Stomach (tissue), 9 donors: ENCODE measurements around the gene TGDS. TPM values are rescaled to one million over a fixed set of nuclear protein-coding genes. Genes with fewer than 3 reads are reported as not detected.

Experiments
- DNase-seq, 2 donors: peaks; one replicate each; pipeline versions ENCODE4 v3.0.0 to v3.0.0-alpha.2; 2013 to 2019
- H3K27ac ChIP-seq, 5 donors: fragments of 200-600 bp in 4 of 5; sonication (generic) in 4 of 5; one replicate each; pipeline ENCODE4 v1.5.1; 2013 to 2019; ENCODE audit warnings: mild to moderate bottlenecking in 1 of 5, moderate library complexity in 1 of 5
- H3K27me3 ChIP-seq, 3 donors: fragments of 200-600 bp; sonication (generic); one replicate each; pipeline ENCODE4 v1.5.1; 2017 to 2019; ENCODE audit warnings: mixed run types in 1 of 3
- H3K36me3 ChIP-seq, 4 donors: fragments of 200-600 bp; sonication (generic); 1 replicate in 3 of 4; 2 replicates in 1 of 4; pipeline ENCODE4 v1.5.1; 2016 to 2019
- H3K4me1 ChIP-seq, 4 donors: fragments of 200-600 bp; sonication (generic); one replicate each; pipeline ENCODE4 v1.5.1; 2016 to 2019
- H3K4me3 ChIP-seq, 4 donors: fragments of 200-600 bp; sonication (generic) in 3 of 4; one replicate each; pipeline ENCODE4 v1.5.1; 2016 to 2019; ENCODE audit warnings: mild to moderate bottlenecking in 1 of 4
- H3K9me3 ChIP-seq, 4 donors: fragments of 200-600 bp; sonication (generic); one replicate each; pipeline ENCODE4 v1.5.1; 2016 to 2019
- CTCF ChIP-seq, 7 experiments: fragments of 450-650 bp in 4 of 7; fragments of 200-600 bp in 3 of 7; sonication (generic) in 3 of 7; IDR thresholded peaks; one replicate each; pipeline ENCODE4 v1.5.1; 2016 to 2019; ENCODE audit warnings: antibody characterized with exemption in 7 of 7, control low read depth in 2 of 7, mild to moderate bottlenecking in 1 of 7
- EP300 ChIP-seq: sonication (generic); formaldehyde crosslinking; IDR thresholded peaks from one replicate; pipeline ENCODE4 v1.6.1; 2017; ENCODE audit warnings: antibody characterized with exemption
- POLR2A ChIP-seq, 4 donors: fragments of 450-650 bp; IDR thresholded peaks; one replicate each; pipeline ENCODE4 v1.6.1; 2016; ENCODE audit warnings: antibody characterized with exemption in 4 of 4, control low read depth in 2 of 4, mild to moderate bottlenecking in 1 of 4, moderate library complexity in 1 of 4
- POLR2AphosphoS5 ChIP-seq, 3 donors: sonication (generic); formaldehyde crosslinking; IDR thresholded peaks; one replicate each; pipeline ENCODE4 v1.6.1; 2016; ENCODE audit warnings: antibody characterized with exemption in 3 of 3
- WGBS, 5 donors: extraction: QIAGEN DNeasy Blood & Tissue Kit in 3 of 5; methylation state at CpG; one replicate each; pipeline versions ENCODE4 v1.1.5 to v1.1.7; 2013 to 2018; 5-methylcytosine and 5-hydroxymethylcytosine counted together
- intact Hi-C: fragments of 100-400 bp; cut with DNase I; formaldehyde crosslinking; loops from one replicate; pipeline ENCODE4 v1.15.1; 2023; ENCODE audit warnings: low total_unique reads
- polyA plus RNA-seq, 3 donors: library from polyadenylated mRNA; stranded (reverse); fragments of 200-250 nt; gene quantifications; one replicate each; pipeline ENCODE4 v1.2.3, GENCODE V29; 2013
- total RNA-seq, 5 donors: library from RNA; depleted of rRNA; stranded (reverse); fragments of >200 nt; gene quantifications; one replicate each; pipeline versions ENCODE4 v1.1.0 to v1.2.3, GENCODE V29; 2014 to 2016
- donor health status: healthy with polysubstance abuse.
- donor health status: Bipolar disorder and iron deficiency.
- donor health status: healthy.

The TGDS gene
- total and polyA plus RNA-seq, 8 donors, result 3.6 to 21.8 (median 8.2) TPM; not detected in 1

- 70 to 83% (median 76%) methylated on average over 1 of the region's 1 CpG for WGBS, 5 donors
- intact Hi-C loops, result no loop called here
- Histone ChIP-seq H3K27ac (no peak overlapping the region), H3K9me3 (no peaks in the 10 kb centered on the region), H3K27me3 (no peaks in the 10 kb centered on the region), H3K4me3 (no peak overlapping the region), H3K4me1 (no peaks in the 10 kb centered on the region), H3K36me3 (peaks cover 46 to 94% (median 91%) of the 10 kb centered on the region in 4 donors)
- TF ChIP-seq CTCF (IDR thresholded peaks at IDR 0.05) (no peak), EP300 (no peak), POLR2AphosphoS5 (IDR thresholded peaks at IDR 0.05) (no peak), POLR2A (IDR thresholded peaks at IDR 0.05) (no peak)
- no peak for DNase-seq
Measured at GRCh38 chr13:94579063-94579462, 16.9 kb downstream of the TGDS start.

GRCh38 chr13:94569615-94570014, 26.3 kb downstream of the TGDS start:
- Histone ChIP-seq H3K4me1 (no peaks in the 10 kb centered on the region), H3K27me3 (no peaks in the 10 kb centered on the region), H3K36me3 (peaks cover 30 to 59% (median 56%) of the 10 kb centered on the region in 4 donors), H3K4me3 (no peak overlapping the region), H3K27ac (no peak overlapping the region), H3K9me3 (no peaks in the 10 kb centered on the region)
- intact Hi-C loops, result no loop called here
- DNase-seq, result no peak
- 89 to 98% (median 96%) methylated on average over 3 of the region's 3 CpGs for WGBS, 5 donors
- TF ChIP-seq POLR2AphosphoS5 (IDR thresholded peaks at IDR 0.05) (no peak), CTCF (IDR thresholded peaks at IDR 0.05) (no peak), EP300 (no peak), POLR2A (IDR thresholded peaks at IDR 0.05) (no peak)

GRCh38 chr13:94568443-94568842, 27.5 kb downstream of the TGDS start:
- Histone ChIP-seq H3K36me3 (peaks cover 24 to 51% (median 45%) of the 10 kb centered on the region in 4 donors), H3K27me3 (no peaks in the 10 kb centered on the region), H3K9me3 (no peaks in the 10 kb centered on the region), H3K4me1 (no peaks in the 10 kb centered on the region), H3K27ac (no peak overlapping the region), H3K4me3 (no peak overlapping the region)
- no peak for DNase-seq
- 91 to 100% (median 98%) methylated on average over 1 of the region's 1 CpG for WGBS, 5 donors
- intact Hi-C loops, result no loop called here
- TF ChIP-seq EP300 (no peak), CTCF (IDR thresholded peaks at IDR 0.05) (no peak), POLR2A (IDR thresholded peaks at IDR 0.05) (no peak), POLR2AphosphoS5 (IDR thresholded peaks at IDR 0.05) (no peak)

- Histone ChIP-seq H3K4me1 (no peaks in the 10 kb centered on the region), H3K4me3 (no peak overlapping the region), H3K36me3 (peaks cover 22 to 51% (median 43%) of the 10 kb centered on the region in 4 donors), H3K27me3 (no peaks in the 10 kb centered on the region), H3K27ac (no peak overlapping the region), H3K9me3 (no peaks in the 10 kb centered on the region)
- WGBS, 5 donors, result 94 to 98% (median 95%) methylated on average over 3 of the region's 3 CpGs
- no peak for DNase-seq
- no peak for TF ChIP-seq CTCF (IDR thresholded peaks at IDR 0.05)
- TF ChIP-seq EP300, result no peak
- TF ChIP-seq POLR2AphosphoS5 (IDR thresholded peaks at IDR 0.05), result no peak
- TF ChIP-seq POLR2A (IDR thresholded peaks at IDR 0.05), result no peak
- intact Hi-C loops, result no loop called here
Measured at GRCh38 chr13:94567581-94567980, 28.4 kb downstream of the TGDS start.
